GM18499 (cell line): ENCODE results near the gene GPR171.
"Not testable (repeated sequence)": the region's sequence is repeated elsewhere in the genome, so short reads cannot be mapped to it uniquely, and the experiment has no call there.

Source experiments
- ATAC-seq: cut with Tn5 transposase; IDR thresholded peaks from one replicate; pipeline ENCODE4 v1.9.1; 2021; ENCODE audit warnings: moderate number of reproducible peaks; ENCODE audit not compliant: insufficient read depth, unreplicated experiment

The GPR171 gene

GRCh38 chr3:151182349-151183079 is 20.5 kb downstream of the GPR171 start:
- no peak for ATAC-seq

GRCh38 chr3:151178208-151178845 is 24.7 kb downstream of the GPR171 start:
- ATAC-seq: no peak

GRCh38 chr3:151175952-151176351 is 27.1 kb downstream of the GPR171 start:
- ATAC-seq: no peak

GRCh38 chr3:151174351-151174750 is 28.7 kb downstream of the GPR171 start:
- ATAC-seq: no peak

- ATAC-seq: no peak
These were observed 31.8 kb downstream of the GPR171 start for GRCh38 chr3:151171145-151171757.

GRCh38 chr3:151169948-151170679 is 32.9 kb downstream of the GPR171 start:
- not testable (repeated sequence) for ATAC-seq

GRCh38 chr3:151169262-151169947 is 33.6 kb downstream of the GPR171 start:
- ATAC-seq: no peak

- no peak for ATAC-seq
These were observed 34.5 kb downstream of the GPR171 start for GRCh38 chr3:151168269-151169094.

GRCh38 chr3:151166161-151166560 is 36.9 kb downstream of the GPR171 start:
- no peak for ATAC-seq

DNA sequence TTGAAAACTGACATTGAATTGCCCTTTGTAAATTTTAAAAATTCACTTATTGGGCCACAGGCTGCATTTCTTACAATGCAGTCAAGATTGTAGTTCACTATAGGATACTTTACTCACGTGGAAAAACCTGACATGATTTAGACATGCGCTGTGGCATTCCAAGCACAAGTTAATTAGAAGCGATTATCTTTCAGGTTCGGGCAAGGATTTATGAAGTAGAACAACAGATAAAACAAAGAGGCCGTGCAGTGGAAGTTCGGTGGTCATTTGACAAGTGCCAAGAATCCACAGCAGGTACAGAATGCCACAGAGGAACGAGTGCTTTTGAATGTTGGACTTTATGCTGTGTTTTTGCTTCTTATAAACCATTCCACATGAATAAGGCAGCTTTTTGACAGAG is 37.8 kb downstream of the GPR171 start:
- ATAC-seq: no peak

GRCh38 chr3:151159806-151160205 is 43.2 kb downstream of the GPR171 start:
- ATAC-seq: no peak

- ATAC-seq: peak; percentile 48
These were observed 46.3 kb downstream of the GPR171 start for GRCh38 chr3:151156618-151157216.

GRCh38 chr3:151155409-151156128 is 47.4 kb downstream of the GPR171 start:
- ATAC-seq: no peak

- ATAC-seq: no peak
These were observed 48.5 kb downstream of the GPR171 start for GRCh38 chr3:151154566-151154965.

- no peak for ATAC-seq
These were observed 50.4 kb downstream of the GPR171 start for GRCh38 chr3:151152455-151153079.
